K562 (cell line): ENCODE results near the gene KIF5A. TPM values are rescaled to one million over a fixed set of nuclear protein-coding genes. Genes with fewer than 3 reads are reported as not detected.

Source experiments
- BCLAF1 ChIP-seq, 2 experiments: fragments of 450-650 bp in 1 of 2; IDR thresholded peaks; 2 replicates each; pipeline ENCODE4 v1.6.1; 2011 to 2017; ENCODE audit warnings: low read depth in 2 of 2, antibody characterized with exemption in 1 of 2, borderline replicate concordance in 1 of 2, low read length in 1 of 2, mild to moderate bottlenecking in 1 of 2, mixed read lengths in 1 of 2; ENCODE audit not compliant: control insufficient read depth in 1 of 2
- CHCHD3 ChIP-seq: fragments of 250-450 bp; sonication (Bioruptor Pico); IDR thresholded peaks from 2 replicates; pipeline ENCODE4 v2.1.2; 2022; ENCODE audit warnings: mild to moderate bottlenecking
- CTBP1 ChIP-seq: fragments of 450-650 bp; IDR thresholded peaks from 2 replicates; pipeline ENCODE4 v1.6.1; 2016; ENCODE audit warnings: borderline replicate concordance
- ELF2 ChIP-seq: fragments of 250-450 bp; sonication (Bioruptor Pico); IDR thresholded peaks from 2 replicates; pipeline ENCODE4 v1.5.0; 2021; ENCODE audit warnings: mild to moderate bottlenecking
- FOS ChIP-seq: IDR thresholded peaks from 3 replicates; pipeline ENCODE4 v1.6.1; 2011; ENCODE audit not compliant: insufficient read length; ENCODE audit errors: extremely low read depth
- FOXA1 ChIP-seq: fragments of 450-650 bp; IDR thresholded peaks from 2 replicates; pipeline ENCODE4 v1.6.1; 2016; ENCODE audit warnings: mild to moderate bottlenecking, borderline replicate concordance
- GTF2F1 ChIP-seq: IDR thresholded peaks from 2 replicates; pipeline ENCODE4 v1.6.1; 2011; ENCODE audit warnings: low read depth, low read length, improper control_type of control experiment
- PHB ChIP-seq: fragments of 250-450 bp; sonication (Bioruptor Pico); IDR thresholded peaks from 2 replicates; pipeline ENCODE4 v1.5.0; 2021
- POLR3A ChIP-seq: IDR thresholded peaks from 2 replicates; pipeline ENCODE4 v1.6.1; 2011; ENCODE audit warnings: borderline replicate concordance, mild to moderate bottlenecking, moderate library complexity; ENCODE audit not compliant: insufficient read length, insufficient read depth; ENCODE audit errors: extremely low read depth
- PRPF4 ChIP-seq: fragments of 200-400 bp; formaldehyde crosslinking; IDR thresholded peaks from one replicate; pipeline ENCODE4 v1.6.1; 2017; ENCODE audit warnings: low read length, low read depth, mild to moderate bottlenecking; ENCODE audit not compliant: insufficient read depth, poor library complexity, severe bottlenecking
- SIN3B ChIP-seq: fragments of 450-650 bp; IDR thresholded peaks from 2 replicates; pipeline ENCODE4 v1.6.1; 2017; ENCODE audit warnings: low read depth, mild to moderate bottlenecking, moderate library complexity
- STAT6 ChIP-seq: sonication (generic); formaldehyde crosslinking; IDR thresholded peaks from 2 replicates; pipeline ENCODE4 v1.8.1; 2023; ENCODE audit warnings: mild to moderate bottlenecking, missing genetic modification reagents
- XRCC4 ChIP-seq: IDR thresholded peaks from one replicate; pipeline ENCODE4 v1.6.1; 2011; ENCODE audit not compliant: insufficient read depth, insufficient read length; ENCODE audit errors: extremely low read depth
- ZNF354B ChIP-seq: fragments of 250-450 bp; sonication (Bioruptor Pico); IDR thresholded peaks from 2 replicates; pipeline ENCODE4 v1.4.0; 2020
- ZNF57 ChIP-seq: fragments of 450-650 bp; formaldehyde crosslinking; IDR thresholded peaks from 2 replicates; pipeline ENCODE4 v1.4.0; 2020; ENCODE audit warnings: mild to moderate bottlenecking, moderate library complexity
- ZNF668 ChIP-seq: fragments of 250-450 bp; sonication (Bioruptor Pico); IDR thresholded peaks from 2 replicates; pipeline ENCODE4 v1.8.0; 2022; ENCODE audit warnings: mild to moderate bottlenecking, inconsistent platforms
- ZNF778 ChIP-seq: fragments of 450-650 bp; formaldehyde crosslinking; IDR thresholded peaks from 2 replicates; pipeline ENCODE4 v1.4.0; 2020; ENCODE audit warnings: mild to moderate bottlenecking, moderate library complexity
- polyA plus RNA-seq, 8 experiments: library from polyadenylated mRNA; depleted of rRNA in 4 of 8; stranded (reverse) in 5 of 8; unstranded in 3 of 8; fragments of >200 nt; fragmentation: Nextera tagmentation in 2 of 8; fragmentation: Illumina TruSeq in 1 of 8; extraction: Ambion mirVana in 2 of 8; extraction: Trizol in 1 of 8; gene quantifications; 2 replicates each; pipeline versions ENCODE4 v1.2.1 to v1.2.3, GENCODE V29; 2011 to 2014; ENCODE audit warnings: inconsistent platforms in 1 of 8, missing spikeins in 1 of 8
- total RNA-seq, 7 experiments: library from RNA; depleted of rRNA in 6 of 7; stranded (reverse); fragments of >200 nt in 6 of 7; fragmentation: Illumina TruSeq in 2 of 7; extraction: Trizol in 2 of 7; gene quantifications; 2 replicates each; pipeline versions ENCODE4 v1.2.1 to v1.2.3, GENCODE V29; 2011 to 2021; ENCODE audit warnings: low replicate concordance in 1 of 7
- TF ChIP-seq, protein P1 (sequence below): fragments of 250-450 bp; sonication (Bioruptor Pico); IDR thresholded peaks from 2 replicates; pipeline ENCODE4 v1.5.0; 2020; ENCODE audit warnings: mild to moderate bottlenecking
- TF ChIP-seq, protein P2 (sequence below): fragments of 450-650 bp; formaldehyde crosslinking; IDR thresholded peaks from 2 replicates; pipeline ENCODE4 v1.4.0; 2020; ENCODE audit warnings: mild to moderate bottlenecking, moderate library complexity

Gene KIF5A
- total and polyA plus RNA-seq, 9 of the 15 experiments (the other 6 are each of a cell fraction or from before 2014, with no cell fraction given): 3.4 to 17.7 (median 8.0) TPM

DNA sequence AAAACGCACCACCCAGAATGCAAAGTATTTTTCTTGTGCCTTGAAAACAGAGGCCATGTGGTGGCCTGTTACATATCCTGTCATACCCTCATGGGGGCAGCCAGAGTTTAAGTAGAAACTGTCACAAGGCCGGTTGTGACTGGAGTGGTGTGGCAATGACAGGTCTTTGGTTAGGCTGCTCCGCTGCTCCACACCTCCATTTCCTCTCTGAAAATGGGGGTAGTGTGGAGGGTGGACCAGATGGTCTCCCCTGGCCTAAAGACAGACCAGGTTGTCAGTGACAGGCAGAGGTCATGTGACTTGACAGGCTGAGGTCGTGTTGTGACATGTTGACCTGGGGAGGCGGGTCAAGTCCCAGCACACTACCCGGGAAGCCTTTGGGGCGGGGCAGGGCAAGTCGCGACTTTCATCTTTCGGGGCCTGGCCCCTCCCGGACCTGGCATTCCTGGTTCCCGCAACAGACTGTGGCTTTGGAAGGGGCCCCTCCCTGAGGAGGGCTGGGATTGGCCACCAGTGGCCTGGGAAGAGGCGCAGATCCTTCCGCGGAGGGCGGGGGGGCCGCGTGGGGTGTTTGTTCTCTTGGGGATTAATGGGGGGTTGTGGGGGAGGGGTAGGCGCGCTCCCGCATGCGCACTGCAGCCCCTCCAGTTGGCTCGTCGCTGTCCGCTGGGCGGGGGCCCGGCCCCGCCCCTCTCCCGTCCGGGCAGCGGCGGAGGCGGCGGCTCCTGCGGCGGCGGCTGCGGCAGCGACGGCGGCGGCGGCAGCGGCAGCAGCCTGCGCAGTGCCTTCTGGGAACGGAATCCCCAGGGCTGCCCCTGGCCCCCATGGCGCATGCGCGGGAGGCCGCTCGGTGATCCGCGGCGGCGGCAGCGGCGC, 27.6 kb upstream of the KIF5A start, which contains the start of gene MBD6 (continued):
- TF ChIP-seq, protein P1, sequence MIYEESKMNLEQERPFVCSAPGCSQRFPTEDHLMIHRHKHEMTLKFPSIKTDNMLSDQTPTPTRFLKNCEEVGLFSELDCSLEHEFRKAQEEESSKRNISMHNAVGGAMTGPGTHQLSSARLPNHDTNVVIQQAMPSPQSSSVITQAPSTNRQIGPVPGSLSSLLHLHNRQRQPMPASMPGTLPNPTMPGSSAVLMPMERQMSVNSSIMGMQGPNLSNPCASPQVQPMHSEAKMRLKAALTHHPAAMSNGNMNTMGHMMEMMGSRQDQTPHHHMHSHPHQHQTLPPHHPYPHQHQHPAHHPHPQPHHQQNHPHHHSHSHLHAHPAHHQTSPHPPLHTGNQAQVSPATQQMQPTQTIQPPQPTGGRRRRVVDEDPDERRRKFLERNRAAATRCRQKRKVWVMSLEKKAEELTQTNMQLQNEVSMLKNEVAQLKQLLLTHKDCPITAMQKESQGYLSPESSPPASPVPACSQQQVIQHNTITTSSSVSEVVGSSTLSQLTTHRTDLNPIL (CRISPR knock-in tag): no peak
- TF ChIP-seq, protein P2, sequence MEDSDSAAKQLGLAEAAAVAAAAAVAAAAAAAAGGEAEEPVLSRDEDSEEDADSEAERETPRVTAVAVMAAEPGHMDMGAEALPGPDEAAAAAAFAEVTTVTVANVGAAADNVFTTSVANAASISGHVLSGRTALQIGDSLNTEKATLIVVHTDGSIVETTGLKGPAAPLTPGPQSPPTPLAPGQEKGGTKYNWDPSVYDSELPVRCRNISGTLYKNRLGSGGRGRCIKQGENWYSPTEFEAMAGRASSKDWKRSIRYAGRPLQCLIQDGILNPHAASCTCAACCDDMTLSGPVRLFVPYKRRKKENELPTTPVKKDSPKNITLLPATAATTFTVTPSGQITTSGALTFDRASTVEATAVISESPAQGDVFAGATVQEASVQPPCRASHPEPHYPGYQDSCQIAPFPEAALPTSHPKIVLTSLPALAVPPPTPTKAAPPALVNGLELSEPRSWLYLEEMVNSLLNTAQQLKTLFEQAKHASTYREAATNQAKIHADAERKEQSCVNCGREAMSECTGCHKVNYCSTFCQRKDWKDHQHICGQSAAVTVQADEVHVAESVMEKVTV (CRISPR knock-in tag): no peak; the same call in 1 of the 2 replicates
- TF ChIP-seq BCLAF1 (IDR thresholded peaks at IDR 0.05; ENCODE audit: borderline replicate concordance in 1 of 2, control insufficient read depth in 1 of 2, low read depth in 2 of 2, low read length in 1 of 2): no peak
- no peak; the same call in 1 of the 2 replicates for TF ChIP-seq SIN3B
- TF ChIP-seq XRCC4: no peak
- TF ChIP-seq ZNF354B (CRISPR knock-in tag): no peak
- no peak for TF ChIP-seq ELF2 (CRISPR knock-in tag)
- TF ChIP-seq ZNF57 (CRISPR knock-in tag): 0 out of 2 replicates have a peak, but pooled peaks have one; percentile 16
- 0 out of 2 replicates have a peak, but pooled peaks have one; percentile 47 for TF ChIP-seq CHCHD3
- no peak for TF ChIP-seq FOS
- peak; percentile 77 for TF ChIP-seq CTBP1
- no peak for TF ChIP-seq FOXA1
- TF ChIP-seq STAT6: no peak
- TF ChIP-seq ZNF668 (CRISPR knock-in tag): no peak; the same call in 1 of the 2 replicates
- no peak for TF ChIP-seq PHB (CRISPR knock-in tag)
- no peak for TF ChIP-seq ZNF778
- TF ChIP-seq PRPF4: no peak
- TF ChIP-seq GTF2F1: 0 out of 2 replicates have a peak, but pooled peaks have one; percentile 24
- no peak for TF ChIP-seq POLR3A
